ENCODE measurements around the gene RAD18. TPM values are rescaled to one million over a fixed set of nuclear protein-coding genes. Genes with fewer than 3 reads are reported as not detected.

Gene RAD18
- polyA plus RNA-seq, 1 donor from 2014 or later = 4.7 TPM

DNA sequence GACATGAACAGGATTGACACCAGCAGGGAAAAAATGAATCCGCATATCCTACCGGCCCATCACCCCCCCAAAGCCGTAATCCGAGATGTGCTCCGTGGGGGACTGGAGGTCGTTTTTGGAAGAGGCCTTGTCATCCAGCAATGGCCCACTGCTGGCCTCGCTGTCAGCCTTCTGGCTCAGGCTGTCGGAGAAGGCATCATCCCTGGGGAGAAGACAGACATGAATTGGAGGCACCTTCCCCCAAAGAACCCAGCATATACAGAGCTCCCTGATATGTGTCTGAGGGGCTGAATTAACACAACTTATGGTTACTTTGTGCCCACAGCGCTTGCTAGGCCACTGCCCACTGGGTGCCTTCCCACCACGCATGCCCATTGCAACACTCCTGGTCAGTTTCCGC is 29.6 kb upstream of the RAD18 start:
- H3K27me3 ChIP-seq (ENCODE audit: insufficient read depth, low read depth, low read length) = no peaks in the 10 kb centered on the region
- H3F3A ChIP-seq (ENCODE audit: insufficient read depth, low read length, poor library complexity, severe bottlenecking) = no peaks in the 10 kb centered on the region
- no peak for TF ChIP-seq MXI1 (conservative IDR thresholded peaks at IDR 0.05; ENCODE audit: poor library complexity, severe bottlenecking)
- TF ChIP-seq TAF1 (IDR thresholded peaks at IDR 0.05; ENCODE audit: low read depth) = no peak
- no peak for TF ChIP-seq REST (IDR thresholded peaks at IDR 0.05; ENCODE audit: borderline replicate concordance)
- TF ChIP-seq EZH2 (IDR thresholded peaks at IDR 0.05; ENCODE audit: borderline replicate concordance, insufficient read depth, low read length, poor library complexity, severe bottlenecking) = no peak
- no peak for TF ChIP-seq EP300 (conservative IDR thresholded peaks at IDR 0.05; ENCODE audit: poor library complexity, severe bottlenecking)
- no peak for TF ChIP-seq RAD21 (conservative IDR thresholded peaks at IDR 0.05)
- TF ChIP-seq, protein P1, sequence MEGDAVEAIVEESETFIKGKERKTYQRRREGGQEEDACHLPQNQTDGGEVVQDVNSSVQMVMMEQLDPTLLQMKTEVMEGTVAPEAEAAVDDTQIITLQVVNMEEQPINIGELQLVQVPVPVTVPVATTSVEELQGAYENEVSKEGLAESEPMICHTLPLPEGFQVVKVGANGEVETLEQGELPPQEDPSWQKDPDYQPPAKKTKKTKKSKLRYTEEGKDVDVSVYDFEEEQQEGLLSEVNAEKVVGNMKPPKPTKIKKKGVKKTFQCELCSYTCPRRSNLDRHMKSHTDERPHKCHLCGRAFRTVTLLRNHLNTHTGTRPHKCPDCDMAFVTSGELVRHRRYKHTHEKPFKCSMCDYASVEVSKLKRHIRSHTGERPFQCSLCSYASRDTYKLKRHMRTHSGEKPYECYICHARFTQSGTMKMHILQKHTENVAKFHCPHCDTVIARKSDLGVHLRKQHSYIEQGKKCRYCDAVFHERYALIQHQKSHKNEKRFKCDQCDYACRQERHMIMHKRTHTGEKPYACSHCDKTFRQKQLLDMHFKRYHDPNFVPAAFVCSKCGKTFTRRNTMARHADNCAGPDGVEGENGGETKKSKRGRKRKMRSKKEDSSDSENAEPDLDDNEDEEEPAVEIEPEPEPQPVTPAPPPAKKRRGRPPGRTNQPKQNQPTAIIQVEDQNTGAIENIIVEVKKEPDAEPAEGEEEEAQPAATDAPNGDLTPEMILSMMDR (IDR thresholded peaks at IDR 0.05; ENCODE audit: poor library complexity, severe bottlenecking) = no peak
- TF ChIP-seq POLR2AphosphoS5 (IDR thresholded peaks at IDR 0.05) = no peak
- TF ChIP-seq SMC3 (conservative IDR thresholded peaks at IDR 0.05; ENCODE audit: poor library complexity) = no peak
- H4K20me1 ChIP-seq (ENCODE audit: insufficient read depth) = no peaks in the 10 kb centered on the region
- H3K79me2 ChIP-seq (replicated peaks; ENCODE audit: insufficient read depth, low read length) = no peaks in the 10 kb centered on the region
- no peak overlapping the region for H2AFZ ChIP-seq (ENCODE audit: low read depth, low read length)
- peaks cover 18% of the 10 kb centered on the region for H3K36me3 ChIP-seq (ENCODE audit: insufficient read depth, low read length)
- H3K4me3 ChIP-seq (ENCODE audit: low read length) = no peak overlapping the region
- no peak overlapping the region for H3K4me2 ChIP-seq (ENCODE audit: low read length)
- H3K9ac ChIP-seq (ENCODE audit: low read length) = no peak overlapping the region
- no peak overlapping the region for H3K27ac ChIP-seq (ENCODE audit: low read length)
- no peaks in the 10 kb centered on the region for H3K9me3 ChIP-seq (ENCODE audit: low read length)
- H3K9me2 ChIP-seq (ENCODE audit: insufficient read depth, low read length) = no peaks in the 10 kb centered on the region

DNA sequence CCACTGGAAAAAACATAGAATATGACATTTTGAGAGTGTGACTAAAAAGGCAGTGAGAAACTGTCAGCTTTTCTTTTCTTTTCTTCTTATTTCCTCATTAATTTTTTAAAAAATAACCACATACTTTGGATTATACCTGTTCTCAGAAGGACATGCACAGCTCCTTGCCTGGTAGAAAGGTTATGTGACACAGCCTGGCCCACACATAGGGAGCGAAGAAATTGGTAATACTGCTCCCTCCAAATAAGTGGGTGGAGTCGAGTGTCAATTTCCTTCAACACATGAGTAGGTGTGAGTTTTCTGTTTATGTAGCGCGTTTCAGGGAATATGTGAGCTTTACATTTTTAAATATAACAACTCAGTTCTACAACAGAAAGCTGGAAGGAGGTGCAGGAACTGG is 28.9 kb upstream of the RAD18 start:
- no peak overlapping the region for H3K9ac ChIP-seq (ENCODE audit: low read length)
- TF ChIP-seq SMC3 (conservative IDR thresholded peaks at IDR 0.05; ENCODE audit: poor library complexity) (no peak), POLR2AphosphoS5 (IDR thresholded peaks at IDR 0.05) (no peak), EP300 (conservative IDR thresholded peaks at IDR 0.05; ENCODE audit: poor library complexity, severe bottlenecking) (no peak), EZH2 (IDR thresholded peaks at IDR 0.05; ENCODE audit: borderline replicate concordance, insufficient read depth, low read length, poor library complexity, severe bottlenecking) (no peak), REST (IDR thresholded peaks at IDR 0.05; ENCODE audit: borderline replicate concordance) (no peak), TAF1 (IDR thresholded peaks at IDR 0.05; ENCODE audit: low read depth) (no peak), MXI1 (conservative IDR thresholded peaks at IDR 0.05; ENCODE audit: poor library complexity, severe bottlenecking) (no peak), RAD21 (conservative IDR thresholded peaks at IDR 0.05) (no peak)
- TF ChIP-seq, protein P1 (IDR thresholded peaks at IDR 0.05; ENCODE audit: poor library complexity, severe bottlenecking) = no peak
- no peaks in the 10 kb centered on the region for H3F3A ChIP-seq (ENCODE audit: insufficient read depth, low read length, poor library complexity, severe bottlenecking)
- H3K27me3 ChIP-seq (ENCODE audit: insufficient read depth, low read depth, low read length) = no peaks in the 10 kb centered on the region
- H2AFZ ChIP-seq (ENCODE audit: low read depth, low read length) = no peak overlapping the region
- no peaks in the 10 kb centered on the region for H3K79me2 ChIP-seq (replicated peaks; ENCODE audit: insufficient read depth, low read length)
- no peak overlapping the region for H3K27ac ChIP-seq (ENCODE audit: low read length)
- peaks cover 18% of the 10 kb centered on the region for H3K36me3 ChIP-seq (ENCODE audit: insufficient read depth, low read length)
- no peak overlapping the region for H3K4me2 ChIP-seq (ENCODE audit: low read length)
- H3K9me3 ChIP-seq (ENCODE audit: low read length) = no peaks in the 10 kb centered on the region
- H3K4me3 ChIP-seq (ENCODE audit: low read length) = no peak overlapping the region
- no peaks in the 10 kb centered on the region for H3K9me2 ChIP-seq (ENCODE audit: insufficient read depth, low read length)
- H4K20me1 ChIP-seq (ENCODE audit: insufficient read depth) = no peaks in the 10 kb centered on the region
